Activated CD8-positive, alpha-beta T cell treated with anti-CD3 and anti-CD28 coated beads for 36 hours (primary cell): ENCODE measurements around the gene CD4. TPM values are rescaled to one million over a fixed set of nuclear protein-coding genes. Genes with fewer than 3 reads are reported as not detected.

Source experiments
- ATAC-seq: fragments of 200-7000 bp; cut with Tn5 transposase; one replicate; pipeline ENCODE4 v1.10.0; 2021; ENCODE audit warnings: mild to moderate bottlenecking, moderate library complexity
- CTCF ChIA-PET: fragments of 350-600 bp; sonication (Branson Sonifier 250); formaldehyde crosslinking; loops from one replicate; lab custom pipeline; 2021; ENCODE audit warnings: antibody characterized with exemption; lab: Charles Lee
- POLR2A ChIA-PET: fragments of 350-600 bp; sonication (Branson Sonifier 250); formaldehyde crosslinking; loops from one replicate; lab custom pipeline; 2021; ENCODE audit warnings: antibody characterized with exemption; lab: Charles Lee
- DNase-seq: peaks from one replicate; pipeline ENCODE4 v3.0.0-alpha.2; 2020
- H3K27ac Mint-ChIP-seq: one replicate; pipeline ENCODE4 v1.8.0; 2021; ENCODE audit warnings: mild to moderate bottlenecking, mixed read lengths
- H3K27me3 Mint-ChIP-seq: one replicate; pipeline ENCODE4 v1.8.0; 2021; ENCODE audit warnings: mixed read lengths
- H3K36me3 Mint-ChIP-seq: one replicate; pipeline ENCODE4 v1.8.0; 2021; ENCODE audit warnings: low read depth, mixed read lengths
- H3K4me1 Mint-ChIP-seq: one replicate; pipeline ENCODE4 v1.8.0; 2021; ENCODE audit warnings: low read depth, mixed read lengths
- H3K4me3 Mint-ChIP-seq: one replicate; pipeline ENCODE4 v1.8.0; 2021; ENCODE audit warnings: mild to moderate bottlenecking, moderate library complexity, mixed read lengths
- H3K9me3 Mint-ChIP-seq: one replicate; pipeline ENCODE4 v1.8.0; 2021; ENCODE audit warnings: mixed read lengths
- CTCF ChIP-seq: fragments of 200-600 bp; IDR thresholded peaks from one replicate; pipeline ENCODE4 v1.8.0; 2022; ENCODE audit warnings: antibody characterized with exemption, mild to moderate bottlenecking
- intact Hi-C: fragments of 100-400 bp; cut with micrococcal nuclease; formaldehyde crosslinking; loops from one replicate; pipeline ENCODE4 v1.10.0; 2022
- total RNA-seq, 2 experiments: library from RNA; stranded (reverse); gene quantifications; one replicate each; pipeline ENCODE4 v1.2.3, GENCODE V29; 2021

Gene CD4
- total RNA-seq, 2 experiments from 2014 or later: 11.1 to 14.1 TPM

- CTCF ChIA-PET: interaction anchor here (0.7 to 1.8 kb wide), 3 partner anchors 10 to 45 kb away, joined by 3 to 8 read pairs (median 4); partner anchors contain the start of gene PTMS
- POLR2A ChIA-PET: interaction anchor here (0.6 to 1.0 kb wide), 3 partner anchors 10 to 1272 kb away, joined by 3 read pairs; partner anchors contain the start of gene NECAP1
- no peak for DNase-seq
- Mint-ChIP-seq H3K4me3 (no peak overlapping the region), H3K27ac (no peak overlapping the region), H3K9me3 (no peaks in the 10 kb centered on the region), H3K4me1 (peaks cover 7% of the 10 kb centered on the region), H3K36me3 (no peaks in the 10 kb centered on the region), H3K27me3 (peaks cover 2% of the 10 kb centered on the region)
- TF ChIP-seq CTCF: no peak
- intact Hi-C loops: no loop called here
- no peak for ATAC-seq
Observed at GRCh38 chr12:6810758-6811157, 21.4 kb downstream of the CD4 start.

- peaks cover 7% of the 10 kb centered on the region for H3K4me1 Mint-ChIP-seq
- TF ChIP-seq CTCF: no peak
- H3K27me3 Mint-ChIP-seq: peaks cover 2% of the 10 kb centered on the region
- H3K4me3 Mint-ChIP-seq: no peak overlapping the region
- CTCF ChIA-PET: interaction anchor here (0.8 to 4.6 kb wide), 8 partner anchors 9 to 60 kb away, joined by 3 to 24 read pairs (median 5); partner anchors contain the start of gene MLF2
- intact Hi-C loops: no loop called here
- H3K27ac Mint-ChIP-seq: no peak overlapping the region
- H3K9me3 Mint-ChIP-seq: no peaks in the 10 kb centered on the region
- POLR2A ChIA-PET: interaction anchor here (0.7 kb wide), 1 partner anchor 27 kb away, joined by 3 read pairs; no protein-coding TSS in a partner anchor
- H3K36me3 Mint-ChIP-seq: no peaks in the 10 kb centered on the region
- DNase-seq (no peak), ATAC-seq (no peak)
Observed at GRCh38 chr12:6813363-6813762, 24.0 kb downstream of the CD4 start.

- H3K27ac Mint-ChIP-seq: no peak overlapping the region
- ATAC-seq (no peak), DNase-seq (no peak)
- intact Hi-C loops: no loop called here
- no peak overlapping the region for H3K4me3 Mint-ChIP-seq
- peaks cover 6% of the 10 kb centered on the region for H3K27me3 Mint-ChIP-seq
- ChIA-PET CTCF (interaction anchor here (1.2 to 4.6 kb wide), 4 partner anchors 9 to 63 kb away, joined by 3 to 24 read pairs (median 4); partner anchors contain the start of gene MLF2), POLR2A (no interaction called here)
- H3K9me3 Mint-ChIP-seq: no peaks in the 10 kb centered on the region
- no peaks in the 10 kb centered on the region for H3K36me3 Mint-ChIP-seq
- peaks cover 7% of the 10 kb centered on the region for H3K4me1 Mint-ChIP-seq
- no peak for TF ChIP-seq CTCF
Observed at GRCh38 chr12:6816598-6816997, 27.3 kb downstream of the CD4 start.

- ChIA-PET CTCF (interaction anchor here (1.2 to 4.6 kb wide), 4 partner anchors 8 to 64 kb away, joined by 3 to 24 read pairs (median 4); partner anchors contain the start of gene MLF2), POLR2A (no interaction called here)
- no peaks in the 10 kb centered on the region for H3K36me3 Mint-ChIP-seq
- ATAC-seq (no peak), DNase-seq (no peak)
- intact Hi-C loops: no loop called here
- H3K4me1 Mint-ChIP-seq: peaks cover 10% of the 10 kb centered on the region
- H3K4me3 Mint-ChIP-seq: no peak overlapping the region
- no peaks in the 10 kb centered on the region for H3K9me3 Mint-ChIP-seq
- peaks cover 9% of the 10 kb centered on the region for H3K27me3 Mint-ChIP-seq
- TF ChIP-seq CTCF: no peak
- H3K27ac Mint-ChIP-seq: no peak overlapping the region
Observed at GRCh38 chr12:6817098-6817497, 27.8 kb downstream of the CD4 start.

GRCh38 chr12:6817662-6818157 is 28.4 kb downstream of the CD4 start:
- Mint-ChIP-seq H3K27ac (no peak overlapping the region), H3K4me3 (no peak overlapping the region), H3K36me3 (no peaks in the 10 kb centered on the region), H3K4me1 (peaks cover 10% of the 10 kb centered on the region), H3K27me3 (peaks cover 14% of the 10 kb centered on the region), H3K9me3 (no peaks in the 10 kb centered on the region)
- intact Hi-C loops: no loop called here
- no peak for TF ChIP-seq CTCF
- POLR2A ChIA-PET: no interaction called here
- ATAC-seq: no peak
- DNase-seq: no peak
- CTCF ChIA-PET: interaction anchor here (1.4 kb wide), 1 partner anchor 9 kb away, joined by 4 read pairs; no protein-coding TSS in a partner anchor
